GM12878 (cell line): ENCODE results near the gene PANK1.

Source experiments
- BCL11A ChIP-seq: IDR thresholded peaks from 2 replicates; pipeline ENCODE4 v1.6.1; 2011; ENCODE audit warnings: low read depth, low read length
- CTCF ChIP-seq, 3 experiments: IDR thresholded peaks in 2 of 3; conservative IDR thresholded peaks in 1 of 3; 2 replicates each; pipeline ENCODE4 v1.5.1; 2011; ENCODE audit warnings: low read depth in 3 of 3, low read length in 3 of 3, mild to moderate bottlenecking in 3 of 3, control low read depth in 2 of 3, moderate library complexity in 2 of 3, inconsistent platforms in 1 of 3, mixed read lengths in 1 of 3; ENCODE audit not compliant: control insufficient read depth in 2 of 3, insufficient read depth in 1 of 3; ENCODE audit errors: extremely low read depth in 1 of 3
- HDGF ChIP-seq: fragments of 450-650 bp; IDR thresholded peaks from 2 replicates; pipeline ENCODE4 v1.6.1; 2016; ENCODE audit warnings: antibody characterized with exemption
- NRF1 ChIP-seq: conservative IDR thresholded peaks from 2 replicates; pipeline ENCODE4 v1.6.1; 2011; ENCODE audit warnings: mild to moderate bottlenecking, low read depth, low read length, improper control_type of control experiment
- POLR2A ChIP-seq: IDR thresholded peaks from 2 replicates; pipeline ENCODE4 v1.6.1; 2011; ENCODE audit warnings: low read depth, mild to moderate bottlenecking, low read length
- POLR2AphosphoS5 ChIP-seq: IDR thresholded peaks from 2 replicates; pipeline ENCODE4 v1.6.1; 2011; ENCODE audit warnings: mild to moderate bottlenecking, low read length, inconsistent platforms
- TF ChIP-seq, protein P1 (sequence below): IDR thresholded peaks from 2 replicates; pipeline ENCODE4 v1.6.1; 2011; ENCODE audit warnings: low read depth, mild to moderate bottlenecking, low read length, moderate library complexity, borderline replicate concordance; ENCODE audit errors: extremely low read depth
- TF ChIP-seq, protein P2 (sequence below): IDR thresholded peaks from 2 replicates; pipeline ENCODE4 v1.6.1; 2012; ENCODE audit warnings: low read length, inconsistent platforms

GRCh38 chr10:89566992-89567391, 78.0 kb downstream of the PANK1 start:
- TF ChIP-seq, protein P1, sequence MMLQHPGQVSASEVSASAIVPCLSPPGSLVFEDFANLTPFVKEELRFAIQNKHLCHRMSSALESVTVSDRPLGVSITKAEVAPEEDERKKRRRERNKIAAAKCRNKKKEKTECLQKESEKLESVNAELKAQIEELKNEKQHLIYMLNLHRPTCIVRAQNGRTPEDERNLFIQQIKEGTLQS: no peak
- TF ChIP-seq HDGF (no peak), CTCF (IDR thresholded peaks at IDR 0.05 in 2 of 3, conservative IDR thresholded peaks at IDR 0.05 in 1 of 3; ENCODE audit: control insufficient read depth in 2 of 3, extremely low read depth in 1 of 3, insufficient read depth in 1 of 3, low read depth in 3 of 3, low read length in 3 of 3) (no peak), NRF1 (no peak), POLR2AphosphoS5 (no peak), POLR2A (no peak), BCL11A (no peak)
- TF ChIP-seq, protein P2, sequence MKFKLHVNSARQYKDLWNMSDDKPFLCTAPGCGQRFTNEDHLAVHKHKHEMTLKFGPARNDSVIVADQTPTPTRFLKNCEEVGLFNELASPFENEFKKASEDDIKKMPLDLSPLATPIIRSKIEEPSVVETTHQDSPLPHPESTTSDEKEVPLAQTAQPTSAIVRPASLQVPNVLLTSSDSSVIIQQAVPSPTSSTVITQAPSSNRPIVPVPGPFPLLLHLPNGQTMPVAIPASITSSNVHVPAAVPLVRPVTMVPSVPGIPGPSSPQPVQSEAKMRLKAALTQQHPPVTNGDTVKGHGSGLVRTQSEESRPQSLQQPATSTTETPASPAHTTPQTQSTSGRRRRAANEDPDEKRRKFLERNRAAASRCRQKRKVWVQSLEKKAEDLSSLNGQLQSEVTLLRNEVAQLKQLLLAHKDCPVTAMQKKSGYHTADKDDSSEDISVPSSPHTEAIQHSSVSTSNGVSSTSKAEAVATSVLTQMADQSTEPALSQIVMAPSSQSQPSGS: no peak
